PC-9 (cell line): ENCODE data around the gene GULP1. TPM values are rescaled to one million over a fixed set of nuclear protein-coding genes. Genes with fewer than 3 reads are reported as not detected.

ENCODE experiments used
- BruUV-seq: library from RNA; stranded (reverse); fragments of 400-500 nt; replicated peaks from 2 replicates; lab custom pipeline; 2021; lab: Mats Ljungman, UMichigan
- CTCF ChIA-PET: fragments of 300-600 bp; sonication (Branson Sonifier 250); formaldehyde crosslinking; loops from one replicate; lab custom pipeline; 2022; ENCODE audit warnings: antibody characterized with exemption; lab: Charles Lee
- POLR2A ChIA-PET: fragments of 300-600 bp; sonication (Branson Sonifier 250); formaldehyde crosslinking; loops from one replicate; lab custom pipeline; 2022; ENCODE audit warnings: antibody characterized with exemption; ENCODE audit not compliant: unreplicated experiment; lab: Charles Lee
- DNase-seq, 2 experiments: peaks; one replicate each; pipeline versions ENCODE4 v3.0.0 to v3.0.0-alpha.2; 2015 to 2022; ENCODE audit warnings: mixed read lengths in 1 of 2
- H2AFZ ChIP-seq: fragments of 200-600 bp; sonication (generic); 2 replicates; pipeline ENCODE4 v1.8.1; 2017; ENCODE audit warnings: antibody characterized with exemption
- H3F3A ChIP-seq: fragments of 200-600 bp; sonication (generic); 2 replicates; pipeline ENCODE4 v1.8.1; 2017; ENCODE audit warnings: antibody characterized with exemption, mild to moderate bottlenecking, low read depth; ENCODE audit not compliant: insufficient read depth
- H3K27ac ChIP-seq: fragments of 200-600 bp; sonication (generic); 2 replicates; pipeline ENCODE4 v1.6.1; 2016; ENCODE audit warnings: mixed run types
- H3K27me3 ChIP-seq: fragments of 200-600 bp; sonication (generic); 2 replicates; pipeline ENCODE4 v1.6.1; 2016; ENCODE audit warnings: low read depth, mixed run types; ENCODE audit not compliant: insufficient read depth
- H3K36me3 ChIP-seq: fragments of 200-600 bp; sonication (generic); 2 replicates; pipeline ENCODE4 v1.6.1; 2016; ENCODE audit warnings: low read depth, mixed run types
- H3K4me1 ChIP-seq: fragments of 200-600 bp; sonication (generic); replicated peaks from 2 replicates; pipeline ENCODE4 v1.6.1; 2016; ENCODE audit warnings: mixed run types; ENCODE audit not compliant: insufficient read depth
- H3K4me2 ChIP-seq: fragments of 200-600 bp; sonication (generic); 2 replicates; pipeline ENCODE4 v1.6.1; 2017; ENCODE audit warnings: mixed run types
- H3K4me3 ChIP-seq: fragments of 200-600 bp; sonication (generic); 2 replicates; pipeline ENCODE4 v1.6.1; 2016; ENCODE audit warnings: mixed run types
- H3K79me2 ChIP-seq: fragments of 200-600 bp; sonication (generic); 2 replicates; pipeline ENCODE4 v1.6.1; 2017; ENCODE audit warnings: low read depth, mixed run types
- H3K9me2 ChIP-seq: fragments of 200-600 bp; sonication (generic); 2 replicates; pipeline ENCODE4 v1.8.1; 2017; ENCODE audit warnings: mild to moderate bottlenecking; ENCODE audit not compliant: insufficient read depth
- H3K9me3 ChIP-seq: fragments of 200-600 bp; sonication (generic); 2 replicates; pipeline ENCODE4 v1.8.1; 2016; ENCODE audit warnings: low read depth; ENCODE audit not compliant: insufficient read depth
- H4K20me1 ChIP-seq: fragments of 200-600 bp; sonication (generic); 2 replicates; pipeline ENCODE4 v1.8.1; 2017; ENCODE audit not compliant: insufficient read depth
- CTCF ChIP-seq: fragments of 200-600 bp; sonication (generic); conservative IDR thresholded peaks from 2 replicates; pipeline ENCODE4 v1.6.1; 2017; ENCODE audit warnings: mixed run types, antibody characterized with exemption, mild to moderate bottlenecking, moderate library complexity
- EZH2 ChIP-seq: fragments of 200-600 bp; sonication (generic); IDR thresholded peaks from 2 replicates; pipeline ENCODE4 v1.8.0; 2017; ENCODE audit warnings: antibody characterized with exemption, low read depth
- intact Hi-C: fragments of 100-400 bp; cut with micrococcal nuclease; formaldehyde crosslinking; loops from one replicate; pipeline ENCODE4 v1.10.0; 2022; ENCODE audit not compliant: unreplicated experiment
- total RNA-seq: library from RNA; stranded (reverse); gene quantifications from 2 replicates; pipeline ENCODE4 v1.2.3, GENCODE V29; 2021

GULP1 gene
- total RNA-seq, 1 experiment from 2014 or later: 38.0 TPM

GRCh38 chr2:188314314-188315054 lies 22.8 kb downstream of the GULP1 start:
- Histone ChIP-seq H3K4me2 (no peak overlapping the region), H3K27me3 (no peaks in the 10 kb centered on the region), H3K27ac (no peak overlapping the region), H3K79me2 (no peaks in the 10 kb centered on the region), H3K36me3 (no peaks in the 10 kb centered on the region), H4K20me1 (no peaks in the 10 kb centered on the region), H3K9me2 (no peaks in the 10 kb centered on the region), H3K4me3 (no peak overlapping the region), H3K9me3 (no peaks in the 10 kb centered on the region), H3K4me1 (no peaks in the 10 kb centered on the region), H2AFZ (no peak overlapping the region), H3F3A (no peaks in the 10 kb centered on the region)
- BruUV-seq: no TSS peak
- intact Hi-C loops: no loop called here
- DNase-seq: no peak
- TF ChIP-seq EZH2: no peak
- no peak for TF ChIP-seq CTCF
- ChIA-PET CTCF (no interaction called here), POLR2A (no interaction called here)

GRCh38 chr2:188315750-188316149 lies 24.1 kb downstream of the GULP1 start:
- H3K79me2 ChIP-seq: no peaks in the 10 kb centered on the region
- TF ChIP-seq CTCF (no peak), EZH2 (no peak)
- DNase-seq: no peak
- H3K9me3 ChIP-seq: no peaks in the 10 kb centered on the region
- H3K4me2 ChIP-seq: no peak overlapping the region
- ChIA-PET POLR2A (no interaction called here), CTCF (no interaction called here)
- H3K4me1 ChIP-seq: no peaks in the 10 kb centered on the region
- no peak overlapping the region for H3K4me3 ChIP-seq
- no peak overlapping the region for H3K27ac ChIP-seq
- no TSS peak for BruUV-seq
- no peaks in the 10 kb centered on the region for H3K36me3 ChIP-seq
- H3K27me3 ChIP-seq: no peaks in the 10 kb centered on the region
- intact Hi-C loops: no loop called here
- H3K9me2 ChIP-seq: no peaks in the 10 kb centered on the region
- no peak overlapping the region for H2AFZ ChIP-seq
- no peaks in the 10 kb centered on the region for H3F3A ChIP-seq
- no peaks in the 10 kb centered on the region for H4K20me1 ChIP-seq

GRCh38 chr2:188316342-188316741 lies 24.7 kb downstream of the GULP1 start:
- H3K36me3 ChIP-seq: no peaks in the 10 kb centered on the region
- no peak overlapping the region for H3K27ac ChIP-seq
- no peak overlapping the region for H3K4me3 ChIP-seq
- no peaks in the 10 kb centered on the region for H3K4me1 ChIP-seq
- ChIA-PET CTCF (no interaction called here), POLR2A (no interaction called here)
- no peaks in the 10 kb centered on the region for H3K79me2 ChIP-seq
- no peak for DNase-seq
- H3K9me2 ChIP-seq: no peaks in the 10 kb centered on the region
- H2AFZ ChIP-seq: no peak overlapping the region
- H4K20me1 ChIP-seq: no peaks in the 10 kb centered on the region
- no peak overlapping the region for H3K4me2 ChIP-seq
- no peaks in the 10 kb centered on the region for H3K9me3 ChIP-seq
- no TSS peak for BruUV-seq
- intact Hi-C loops: no loop called here
- no peaks in the 10 kb centered on the region for H3F3A ChIP-seq
- no peak for TF ChIP-seq EZH2
- no peak for TF ChIP-seq CTCF
- no peaks in the 10 kb centered on the region for H3K27me3 ChIP-seq
